Pons (tissue), 1 donor: ENCODE results near the gene AUTS2.

Experiments used
- DNase-seq: peaks from one replicate; pipeline ENCODE4 v3.0.0-alpha.2; 2016; ENCODE audit warnings: low spot score

The AUTS2 gene

GRCh38 chr7:69656890-69657289 is 58.6 kb downstream of the AUTS2 start:
- DNase-seq, result no peak

GRCh38 chr7:69657331-69657730 is 59.1 kb downstream of the AUTS2 start:
- DNase-seq, result no peak

GRCh38 chr7:69657985-69658384 is 59.7 kb downstream of the AUTS2 start:
- DNase-seq, result no peak

GRCh38 chr7:69659983-69660382 is 61.7 kb downstream of the AUTS2 start:
- no peak for DNase-seq

DNA sequence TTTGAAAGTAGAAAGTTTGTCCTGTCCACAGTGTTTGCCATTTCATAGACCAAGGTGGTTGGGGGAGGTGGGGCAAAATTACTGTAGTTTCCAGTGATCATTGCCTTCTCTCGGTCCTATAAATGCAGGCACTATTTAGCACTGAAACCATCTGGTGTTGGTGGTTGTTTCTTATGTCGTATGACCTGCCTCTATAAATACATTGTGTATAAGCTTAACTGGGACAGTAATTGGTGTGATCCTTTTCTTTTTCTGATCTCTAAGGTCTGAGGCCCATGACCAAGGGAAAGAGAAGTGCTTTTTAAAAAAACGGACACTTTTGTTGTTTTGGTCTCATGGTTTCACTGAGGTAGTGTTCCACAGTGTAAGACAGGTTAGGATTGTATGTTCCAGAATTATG is 63.1 kb downstream of the AUTS2 start:
- DNase-seq, result no peak

DNA sequence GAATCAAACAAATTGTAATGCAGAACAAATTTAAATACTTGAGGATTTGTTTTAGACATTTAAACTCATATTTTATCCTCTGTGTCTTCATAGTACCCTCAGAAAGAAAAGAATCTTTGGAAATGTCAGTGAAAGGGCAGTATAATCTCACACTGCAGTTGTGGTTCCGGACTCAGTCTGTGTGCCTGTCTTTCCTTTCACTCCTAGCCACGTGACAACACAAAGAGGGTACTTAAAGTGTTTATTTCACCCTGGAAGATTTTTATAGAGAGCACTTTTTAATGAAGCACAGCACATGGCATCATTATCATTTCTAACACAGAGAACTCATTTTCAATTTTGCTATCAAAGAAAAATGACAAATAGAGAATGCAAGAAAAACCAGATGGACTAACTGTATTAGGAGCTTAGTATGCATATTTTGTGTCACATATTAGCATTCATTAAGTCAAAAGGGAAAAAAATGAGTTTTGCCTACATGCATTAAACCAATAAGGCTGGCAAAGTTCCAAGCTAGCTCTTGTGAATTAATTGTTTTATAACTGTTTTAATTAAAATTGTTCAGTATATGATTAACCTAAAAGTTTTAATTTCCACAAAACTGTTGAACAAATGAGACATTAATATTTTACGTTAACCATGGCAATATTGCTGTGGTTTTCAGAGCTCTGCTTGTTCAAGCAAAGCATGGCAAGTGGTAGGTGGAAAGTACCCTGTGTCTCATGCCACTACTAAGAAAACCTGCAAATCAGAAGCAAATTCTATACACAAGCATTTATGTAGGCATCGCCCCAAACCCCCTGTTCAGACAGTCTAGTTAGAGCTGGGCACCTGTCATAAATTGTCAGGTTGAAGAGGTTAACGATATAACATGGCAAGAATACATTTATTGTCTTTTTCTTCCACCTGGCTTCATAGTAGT is 65.9 kb downstream of the AUTS2 start:
- DNase-seq, result no peak

DNA sequence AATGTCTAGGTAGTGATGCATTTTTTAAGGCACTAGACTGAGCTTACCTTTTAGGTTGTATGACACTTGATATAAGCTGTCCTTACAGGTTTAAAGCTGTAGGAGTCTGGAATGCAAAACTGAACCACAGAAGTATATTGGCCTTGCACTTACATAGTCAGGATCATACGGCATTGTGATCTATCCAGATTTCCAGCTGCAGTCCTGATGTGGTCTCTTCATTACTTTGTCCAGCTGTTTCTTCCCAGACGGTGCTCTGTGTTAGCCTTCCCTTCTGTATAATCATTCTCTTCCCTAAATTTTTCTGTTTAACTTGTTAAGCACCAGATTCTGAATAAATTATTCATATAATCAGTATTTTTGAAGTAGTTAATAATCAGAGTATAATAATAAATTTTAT is 67.1 kb downstream of the AUTS2 start:
- DNase-seq, result no peak

GRCh38 chr7:69668339-69668870 is 70.1 kb downstream of the AUTS2 start:
- no peak for DNase-seq

- no peak for DNase-seq
Observed at GRCh38 chr7:69670701-69671100, 72.4 kb downstream of the AUTS2 start.

DNA sequence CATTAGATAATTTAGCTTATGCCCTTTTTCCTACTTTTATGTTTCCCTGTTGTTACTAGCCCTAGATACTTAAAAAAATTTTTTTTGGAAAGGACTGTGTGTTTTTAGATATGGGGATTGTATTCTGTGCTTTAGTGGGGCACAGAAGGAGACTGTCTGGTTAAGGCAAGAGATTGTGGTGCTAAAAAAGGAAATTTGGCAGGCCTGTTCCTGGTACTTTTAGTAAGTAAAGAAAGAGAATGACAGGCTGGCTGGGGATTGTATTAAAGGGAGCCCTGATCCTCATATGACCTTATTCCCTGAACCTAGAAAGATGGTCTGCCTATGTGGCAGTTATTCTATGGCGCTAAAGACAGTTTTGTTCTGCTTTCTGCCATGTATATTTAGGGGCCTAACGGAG is 74.8 kb downstream of the AUTS2 start:
- DNase-seq, result no peak

GRCh38 chr7:69674701-69675182 is 76.5 kb downstream of the AUTS2 start:
- DNase-seq, result no peak

DNA sequence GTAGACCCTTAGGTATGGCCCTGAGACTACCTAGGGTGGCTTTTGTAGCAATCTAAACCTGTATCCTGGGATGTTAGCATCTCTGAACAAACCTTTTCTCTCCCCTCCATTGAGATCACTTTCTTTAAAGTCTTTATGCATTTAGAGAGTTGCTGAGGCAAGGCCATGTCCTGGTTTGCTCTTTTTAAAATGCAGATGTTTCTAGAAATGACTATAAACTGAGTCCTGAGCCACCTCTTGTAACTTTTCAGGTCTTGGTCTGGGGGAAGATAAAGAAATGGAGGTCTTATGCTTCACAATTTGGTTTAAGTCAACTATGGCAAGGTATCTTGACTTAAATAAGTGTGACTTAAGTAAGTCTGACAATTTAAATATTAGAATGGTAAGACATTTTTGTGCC is 78.0 kb downstream of the AUTS2 start:
- DNase-seq, result no peak

GRCh38 chr7:69677054-69677852 is 79.0 kb downstream of the AUTS2 start:
- no peak for DNase-seq

DNA sequence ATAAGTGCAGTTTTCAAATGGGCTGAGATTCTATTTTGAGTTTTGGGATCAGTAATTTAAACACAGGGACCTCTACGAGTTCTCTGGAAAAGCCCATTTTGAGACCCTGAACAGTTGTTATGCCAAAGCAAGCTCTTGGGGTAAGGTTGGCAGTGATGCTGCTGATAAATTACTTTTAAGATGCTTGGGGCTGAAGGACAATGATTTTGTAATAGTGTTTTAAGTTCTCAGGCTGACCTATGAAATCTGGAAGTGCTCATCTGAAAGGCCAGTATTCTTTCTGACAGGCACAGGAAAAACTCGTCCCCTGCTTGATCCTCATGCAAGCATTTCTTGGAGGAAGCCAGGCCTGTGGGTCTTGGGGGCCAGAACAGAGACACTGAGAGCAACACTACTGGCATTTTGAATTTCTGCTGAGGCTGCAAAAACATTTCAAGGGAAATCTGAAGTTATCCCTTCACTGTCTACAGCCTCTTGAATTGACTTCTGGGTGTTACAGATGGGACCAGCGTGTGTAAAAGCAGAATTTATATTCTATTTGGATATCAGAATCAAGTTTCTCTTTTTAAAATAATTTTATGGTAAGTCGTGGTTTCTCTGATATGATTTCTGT is 79.7 kb downstream of the AUTS2 start:
- no peak for DNase-seq

GRCh38 chr7:69678494-69679187 is 80.4 kb downstream of the AUTS2 start:
- DNase-seq, result no peak

GRCh38 chr7:69681181-69681580 is 82.9 kb downstream of the AUTS2 start:
- no peak for DNase-seq

DNA sequence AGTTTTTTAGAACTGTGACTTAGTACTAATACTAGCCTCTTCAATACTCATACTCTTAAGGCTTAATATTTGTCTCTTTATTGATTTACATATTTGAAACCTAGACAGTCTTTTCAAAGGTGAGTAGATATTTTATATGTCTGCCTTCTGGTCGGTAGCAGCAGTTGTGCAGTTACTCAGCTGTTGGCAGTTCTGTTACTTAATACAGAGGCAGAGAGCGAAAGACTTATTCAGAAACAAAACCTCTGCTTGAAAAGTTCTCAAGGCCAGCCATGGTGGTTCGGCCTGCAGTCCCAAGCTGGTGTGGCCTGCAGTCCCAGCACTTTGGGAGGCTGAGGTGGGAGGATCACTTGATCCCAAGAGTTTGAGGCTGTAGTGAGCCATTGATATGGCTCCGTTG is 84.2 kb downstream of the AUTS2 start:
- no peak for DNase-seq

DNA sequence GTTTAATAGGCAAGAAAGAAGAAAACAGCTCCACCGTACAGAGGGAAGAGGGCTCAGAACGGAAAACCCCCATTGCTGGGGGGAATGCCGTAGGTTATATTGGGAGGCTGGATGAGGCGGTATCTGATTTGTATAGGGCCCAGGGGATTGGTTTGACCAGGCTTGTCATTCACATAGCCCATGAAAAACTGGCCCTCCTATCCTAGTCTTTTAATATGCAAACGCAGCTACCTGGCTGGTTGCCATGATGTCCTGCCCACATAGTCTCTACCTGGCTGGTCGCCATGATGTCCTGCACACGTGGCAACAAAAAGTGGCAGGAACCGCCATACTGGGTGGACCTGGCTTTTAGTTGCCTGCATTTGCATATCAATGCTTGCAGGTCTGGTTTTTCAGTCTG is 84.7 kb downstream of the AUTS2 start:
- DNase-seq, result no peak

GRCh38 chr7:69684369-69685292 is 86.4 kb downstream of the AUTS2 start:
- no peak for DNase-seq

DNA sequence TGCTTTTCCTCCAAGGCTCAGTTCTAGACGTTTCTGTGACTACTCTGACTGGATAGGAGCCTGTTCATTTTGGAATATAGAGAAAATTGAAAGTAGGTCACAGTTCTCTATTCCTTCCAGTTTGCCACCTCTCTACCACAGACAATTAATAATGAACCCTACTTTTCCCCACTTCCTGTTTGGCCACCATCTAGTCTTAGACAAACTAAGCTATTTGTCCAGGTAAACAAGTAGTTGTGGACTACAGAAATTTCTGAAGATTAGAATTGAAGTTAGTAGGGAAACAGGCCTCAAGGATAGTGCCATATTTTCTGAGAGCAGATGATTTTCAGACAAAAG is 87.0 kb downstream of the AUTS2 start:
- DNase-seq, result no peak

DNA sequence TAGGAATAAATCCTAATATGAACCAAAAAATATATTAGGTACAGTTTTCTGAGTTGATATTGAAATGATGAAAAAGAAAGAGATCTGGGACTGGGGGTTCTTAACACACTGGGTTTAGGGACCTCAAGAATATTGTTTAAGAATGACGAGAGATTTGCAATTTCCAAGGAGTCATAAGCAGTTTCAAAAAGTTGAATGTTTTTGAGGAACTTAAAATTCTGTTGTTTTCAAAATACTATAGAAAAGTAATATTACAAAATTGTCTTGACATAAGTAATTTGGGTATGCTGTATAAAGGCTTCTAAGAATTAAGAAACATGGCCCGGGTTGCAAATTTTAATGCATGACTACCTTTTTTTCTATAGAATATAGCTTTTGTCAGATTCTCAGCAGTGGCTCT is 88.1 kb downstream of the AUTS2 start:
- DNase-seq, result no peak
